Glutamatergic neuron (in vitro differentiated cells): ENCODE measurements around the gene HIC1. TPM values are rescaled to one million over a fixed set of nuclear protein-coding genes. Genes with fewer than 3 reads are reported as not detected.

Experiments used
- DNase-seq: peaks from one replicate; pipeline ENCODE4 v3.0.0; 2022
- H3K27ac Mint-ChIP-seq: one replicate; pipeline ENCODE4 v1.8.0; 2020; ENCODE audit warnings: mild to moderate bottlenecking, mixed read lengths, inconsistent platforms; ENCODE audit not compliant: unreplicated experiment
- H3K27me3 Mint-ChIP-seq: one replicate; pipeline ENCODE4 v1.8.0; 2020; ENCODE audit warnings: mild to moderate bottlenecking, moderate library complexity, mixed read lengths, inconsistent platforms; ENCODE audit not compliant: unreplicated experiment
- H3K36me3 Mint-ChIP-seq: one replicate; pipeline ENCODE4 v1.8.0; 2020; ENCODE audit warnings: mild to moderate bottlenecking, mixed read lengths, inconsistent platforms; ENCODE audit not compliant: unreplicated experiment
- H3K4me1 Mint-ChIP-seq: one replicate; pipeline ENCODE4 v1.8.0; 2020; ENCODE audit warnings: mild to moderate bottlenecking, low read depth, mixed read lengths, inconsistent platforms; ENCODE audit not compliant: unreplicated experiment
- H3K4me3 Mint-ChIP-seq: one replicate; pipeline ENCODE4 v1.8.0; 2020; ENCODE audit warnings: mild to moderate bottlenecking, mixed read lengths, inconsistent platforms; ENCODE audit not compliant: unreplicated experiment
- H3K9me3 Mint-ChIP-seq: one replicate; pipeline ENCODE4 v1.8.0; 2020; ENCODE audit warnings: mild to moderate bottlenecking, moderate library complexity, mixed read lengths, inconsistent platforms; ENCODE audit not compliant: unreplicated experiment
- CTCF ChIP-seq: fragments of 200-600 bp; sonication (generic); IDR thresholded peaks from one replicate; pipeline ENCODE4 v1.5.0; 2021; ENCODE audit not compliant: partially characterized antibody, unreplicated experiment
- total RNA-seq: library from RNA; stranded (reverse); fragmentation: NEBNext Ultra II Directional; extraction: Animal tissue kit (Norgen Biotek cat#: 25700); gene quantifications from one replicate; pipeline ENCODE4 v1.2.1, GENCODE V29; 2021; ENCODE audit not compliant: unreplicated experiment

The HIC1 gene
- total RNA-seq, 1 donor from 2014 or later, result 2.5 TPM

- Mint-ChIP-seq H3K27me3 (peaks cover 39% of the 10 kb centered on the region), H3K36me3 (no peaks in the 10 kb centered on the region), H3K4me3 (peak overlapping the region; percentile 83), H3K27ac (peak overlapping the region; percentile 99), H3K9me3 (peaks cover 27% of the 10 kb centered on the region), H3K4me1 (peaks cover 52% of the 10 kb centered on the region)
- no peak for DNase-seq
- TF ChIP-seq CTCF, result no peak
Observed at GRCh38 chr17:2017274-2017941, 37.5 kb upstream of the HIC1 start.

GRCh38 chr17:2018716-2019510, 36.0 kb upstream of the HIC1 start:
- Mint-ChIP-seq H3K4me1 (peaks cover 49% of the 10 kb centered on the region), H3K9me3 (peaks cover 23% of the 10 kb centered on the region), H3K36me3 (no peaks in the 10 kb centered on the region), H3K27me3 (peaks cover 35% of the 10 kb centered on the region), H3K4me3 (peak overlapping the region; percentile 83), H3K27ac (peak overlapping the region; percentile 99)
- no peak for TF ChIP-seq CTCF
- peak; percentile 79 for DNase-seq

GRCh38 chr17:2019723-2020122, 35.2 kb upstream of the HIC1 start:
- no peak for TF ChIP-seq CTCF
- H3K4me1 Mint-ChIP-seq, result peaks cover 48% of the 10 kb centered on the region

GRCh38 chr17:2020721-2021120, 34.2 kb upstream of the HIC1 start:
- H3K9me3 Mint-ChIP-seq, result peaks cover 21% of the 10 kb centered on the region
- peaks cover 42% of the 10 kb centered on the region for H3K4me1 Mint-ChIP-seq
- DNase-seq, result peak; percentile 41
- TF ChIP-seq CTCF, result no peak
- peaks cover 26% of the 10 kb centered on the region for H3K27me3 Mint-ChIP-seq
- H3K27ac Mint-ChIP-seq, result peak overlapping the region; percentile 99
- H3K36me3 Mint-ChIP-seq, result no peaks in the 10 kb centered on the region
- H3K4me3 Mint-ChIP-seq, result peak overlapping the region; percentile 83

More at GRCh38 chr17:2019723-2020122, 35.2 kb upstream of the HIC1 start:
- Mint-ChIP-seq H3K27me3 (peaks cover 33% of the 10 kb centered on the region), H3K4me3 (peak overlapping the region; percentile 83), H3K9me3 (peaks cover 23% of the 10 kb centered on the region), H3K36me3 (no peaks in the 10 kb centered on the region), H3K27ac (peak overlapping the region; percentile 99)
- no peak for DNase-seq

- Mint-ChIP-seq H3K4me3 (peak overlapping the region; percentile 85), H3K36me3 (no peaks in the 10 kb centered on the region)
Observed at GRCh38 chr17:2022647-2023240, 32.2 kb upstream of the HIC1 start.

More at GRCh38 chr17:2022647-2023240, 32.2 kb upstream of the HIC1 start:
- DNase-seq, result peak; percentile 27
- Mint-ChIP-seq H3K27ac (peak overlapping the region; percentile 22), H3K4me1 (peaks cover 34% of the 10 kb centered on the region), H3K9me3 (peaks cover 25% of the 10 kb centered on the region), H3K27me3 (peaks cover 29% of the 10 kb centered on the region)
- no peak for TF ChIP-seq CTCF
